GM23338 (cell line): ENCODE results near the gene KRTAP6-1. TPM values are rescaled to one million over a fixed set of nuclear protein-coding genes. Genes with fewer than 3 reads are reported as not detected.

Experiments used
- ATAC-seq: fragments of 200-7000 bp; cut with Tn5 transposase; 3 replicates; pipeline ENCODE4 v1.9.1; 2020
- DNase-seq: peaks from one replicate; pipeline ENCODE4 v3.0.0-alpha.2; 2015; ENCODE audit warnings: low spot score
- H2AFZ ChIP-seq: fragments of 200-600 bp; sonication (generic); 2 replicates; pipeline ENCODE4 v1.8.0; 2016; ENCODE audit warnings: antibody characterized with exemption, mild to moderate bottlenecking, moderate library complexity
- H3F3A ChIP-seq: fragments of 200-600 bp; sonication (generic); replicated peaks from 2 replicates; pipeline ENCODE4 v1.8.0; 2017; ENCODE audit warnings: antibody characterized with exemption, mixed run types, low read depth
- H3K27ac ChIP-seq: fragments of 200-600 bp; sonication (generic); 2 replicates; pipeline ENCODE4 v1.6.1; 2016; ENCODE audit warnings: low read depth
- H3K27me3 ChIP-seq: fragments of 200-600 bp; sonication (generic); 2 replicates; pipeline ENCODE4 v1.8.0; 2016; ENCODE audit warnings: mild to moderate bottlenecking, mixed run types, moderate library complexity; ENCODE audit not compliant: insufficient read depth
- H3K36me3 ChIP-seq: fragments of 200-600 bp; sonication (generic); 2 replicates; pipeline ENCODE4 v1.8.0; 2016; ENCODE audit warnings: mild to moderate bottlenecking; ENCODE audit not compliant: insufficient read depth
- H3K4me1 ChIP-seq: fragments of 200-600 bp; sonication (generic); 2 replicates; pipeline ENCODE4 v1.8.0; 2016; ENCODE audit warnings: mild to moderate bottlenecking, moderate library complexity; ENCODE audit not compliant: insufficient read depth
- H3K4me2 ChIP-seq: fragments of 200-600 bp; sonication (generic); 2 replicates; pipeline ENCODE4 v1.7.1; 2017; ENCODE audit warnings: mixed run types
- H3K4me3 ChIP-seq: fragments of 200-600 bp; sonication (generic); 2 replicates; pipeline ENCODE4 v1.6.1; 2016; ENCODE audit warnings: mixed run types
- H3K79me2 ChIP-seq: fragments of 200-600 bp; sonication (generic); replicated peaks from 2 replicates; pipeline ENCODE4 v1.8.0; 2017; ENCODE audit warnings: mild to moderate bottlenecking; ENCODE audit not compliant: insufficient read depth
- H3K9me2 ChIP-seq: fragments of 200-600 bp; sonication (generic); 2 replicates; pipeline ENCODE4 v1.8.0; 2017; ENCODE audit not compliant: insufficient read depth
- H4K20me1 ChIP-seq: fragments of 200-600 bp; sonication (generic); replicated peaks from 2 replicates; pipeline ENCODE4 v1.8.0; 2017; ENCODE audit warnings: mild to moderate bottlenecking; ENCODE audit not compliant: insufficient read depth
- H3K27ac Mint-ChIP-seq: 2 replicates; pipeline ENCODE4 v1.8.0; 2020; ENCODE audit warnings: inconsistent platforms, mild to moderate bottlenecking, moderate library complexity, mixed read lengths
- H3K27me3 Mint-ChIP-seq: 3 replicates; pipeline ENCODE4 v1.8.0; 2022; ENCODE audit warnings: low read depth, mild to moderate bottlenecking, moderate library complexity, mixed read lengths, inconsistent platforms; ENCODE audit not compliant: insufficient read depth, poor library complexity
- H3K36me3 Mint-ChIP-seq: 3 replicates; pipeline ENCODE4 v1.8.0; 2021; ENCODE audit warnings: low read depth, mild to moderate bottlenecking, inconsistent platforms, moderate library complexity, mixed read lengths
- H3K4me1 Mint-ChIP-seq: 3 replicates; pipeline ENCODE4 v1.8.0; 2020; ENCODE audit warnings: mild to moderate bottlenecking, inconsistent platforms, mixed read lengths
- H3K4me3 Mint-ChIP-seq: 3 replicates; pipeline ENCODE4 v1.8.0; 2021; ENCODE audit warnings: moderate library complexity, mild to moderate bottlenecking, inconsistent platforms, mixed read lengths
- H3K9me3 Mint-ChIP-seq: 3 replicates; pipeline ENCODE4 v1.8.0; 2020; ENCODE audit warnings: moderate library complexity, mild to moderate bottlenecking, inconsistent platforms, mixed read lengths
- CREB1 ChIP-seq: fragments of 250-450 bp; sonication (Bioruptor Pico); IDR thresholded peaks from 2 replicates; pipeline ENCODE4 v1.5.0; 2020; ENCODE audit warnings: low read depth, mild to moderate bottlenecking, moderate library complexity
- ETS1 ChIP-seq: IDR thresholded peaks from 2 replicates; pipeline ENCODE4 v1.6.1; 2016; ENCODE audit warnings: antibody characterized with exemption
- EZH2 ChIP-seq: fragments of 200-600 bp; sonication (generic); IDR thresholded peaks from one replicate; pipeline ENCODE4 v1.8.0; 2017; ENCODE audit warnings: antibody characterized with exemption, mild to moderate bottlenecking, low read depth; ENCODE audit not compliant: unreplicated experiment
- EZH2phosphoT487 ChIP-seq: fragments of 200-600 bp; sonication (generic); IDR thresholded peaks from one replicate; pipeline ENCODE4 v1.8.1; 2018; ENCODE audit warnings: antibody characterized with exemption; ENCODE audit not compliant: unreplicated experiment
- JUNB ChIP-seq: IDR thresholded peaks from one replicate; pipeline ENCODE4 v1.6.1; 2016; ENCODE audit warnings: antibody characterized with exemption; ENCODE audit not compliant: unreplicated experiment
- NANOG ChIP-seq: IDR thresholded peaks from 2 replicates; pipeline ENCODE4 v1.6.1; 2016; ENCODE audit warnings: antibody characterized with exemption, borderline replicate concordance
- POLR2AphosphoS5 ChIP-seq: IDR thresholded peaks from 2 replicates; pipeline ENCODE4 v1.6.1; 2016; ENCODE audit warnings: antibody characterized with exemption, low read depth
- REST ChIP-seq: IDR thresholded peaks from one replicate; pipeline ENCODE4 v1.6.1; 2018; ENCODE audit warnings: antibody characterized with exemption; ENCODE audit not compliant: unreplicated experiment
- STAT1 ChIP-seq: IDR thresholded peaks from one replicate; pipeline ENCODE4 v1.6.1; 2016; ENCODE audit warnings: antibody characterized with exemption; ENCODE audit not compliant: unreplicated experiment
- ZNF114 ChIP-seq: fragments of 250-450 bp; sonication (Bioruptor Pico); IDR thresholded peaks from 2 replicates; pipeline ENCODE4 v1.5.0; 2020; ENCODE audit warnings: mild to moderate bottlenecking, moderate library complexity
- ZNF331 ChIP-seq: fragments of 250-450 bp; sonication (Bioruptor Pico); IDR thresholded peaks from 2 replicates; pipeline ENCODE4 v1.5.0; 2020; ENCODE audit warnings: low read depth, mild to moderate bottlenecking, moderate library complexity
- polyA plus RNA-seq: library from polyadenylated mRNA; unstranded; fragments of >200 nt; fragmentation: Nextera tagmentation; extraction: Ambion mirVana; gene quantifications from 2 replicates; pipeline ENCODE4 v1.2.1, GENCODE V29; 2016
- total RNA-seq: library from RNA; depleted of rRNA; stranded (reverse); fragments of >200 nt; shearing (Covaris generic); gene quantifications from 2 replicates; pipeline ENCODE4 v1.2.3, GENCODE V29; 2014

KRTAP6-1 gene
- total and polyA plus RNA-seq, 2 experiments from 2014 or later, result not detected

- peaks cover 7% of the 10 kb centered on the region; the same call in 2 of the 3 replicates for H3K9me3 Mint-ChIP-seq
- H3K27ac ChIP-seq, result no peak overlapping the region
Measured at GRCh38 chr21:30615199-30615598, 1.5 kb upstream of the KRTAP6-1 start.

GRCh38 chr21:30612132-30612531 is 1.6 kb downstream of the KRTAP6-1 start:
- H3K79me2 ChIP-seq, result no peaks in the 10 kb centered on the region
- no peak overlapping the region for H3K27ac ChIP-seq
- no peak for ATAC-seq
- no peaks in the 10 kb centered on the region for H3K27me3 ChIP-seq
- Mint-ChIP-seq H3K4me3 (no peak overlapping the region), H3K27me3 (no peaks in the 10 kb centered on the region), H3K36me3 (no peaks in the 10 kb centered on the region), H3K27ac (no peak overlapping the region), H3K4me1 (no peaks in the 10 kb centered on the region), H3K9me3 (peaks cover 7% of the 10 kb centered on the region; the same call in 2 of the 3 replicates)
- no peak overlapping the region for H2AFZ ChIP-seq
- no peaks in the 10 kb centered on the region for H3F3A ChIP-seq
- H3K4me3 ChIP-seq, result no peak overlapping the region
- H3K36me3 ChIP-seq, result no peaks in the 10 kb centered on the region
- no peaks in the 10 kb centered on the region for H3K4me1 ChIP-seq
- DNase-seq, result no peak
- no peaks in the 10 kb centered on the region for H4K20me1 ChIP-seq
- H3K9me2 ChIP-seq, result no peaks in the 10 kb centered on the region
- H3K4me2 ChIP-seq, result no peak overlapping the region
- no peak for TF ChIP-seq JUNB
- TF ChIP-seq CREB1 (CRISPR knock-in tag), result no peak
- TF ChIP-seq EZH2phosphoT487, result no peak
- TF ChIP-seq NANOG, result no peak
- no peak for TF ChIP-seq ZNF114 (CRISPR knock-in tag)

More at GRCh38 chr21:30615199-30615598, 1.5 kb upstream of the KRTAP6-1 start:
- TF ChIP-seq REST (no peak), NANOG (no peak), ZNF331 (CRISPR knock-in tag) (no peak), ETS1 (no peak), CREB1 (CRISPR knock-in tag) (no peak), STAT1 (no peak), EZH2phosphoT487 (no peak), EZH2 (no peak), POLR2AphosphoS5 (no peak), ZNF114 (CRISPR knock-in tag) (no peak), JUNB (no peak)
- Histone ChIP-seq H3K36me3 (no peaks in the 10 kb centered on the region), H3K79me2 (no peaks in the 10 kb centered on the region), H4K20me1 (no peaks in the 10 kb centered on the region), H3K4me2 (no peak overlapping the region), H3K4me1 (no peaks in the 10 kb centered on the region), H2AFZ (no peak overlapping the region), H3K9me2 (no peaks in the 10 kb centered on the region), H3K4me3 (no peak overlapping the region), H3F3A (no peaks in the 10 kb centered on the region), H3K27me3 (no peaks in the 10 kb centered on the region)
- no peaks in the 10 kb centered on the region for H3K4me1 Mint-ChIP-seq
- no peaks in the 10 kb centered on the region for H3K27me3 Mint-ChIP-seq
- DNase-seq, result no peak
- no peak for ATAC-seq
- H3K27ac Mint-ChIP-seq, result no peak overlapping the region
- no peaks in the 10 kb centered on the region for H3K36me3 Mint-ChIP-seq
- no peak overlapping the region for H3K4me3 Mint-ChIP-seq
